ENCODE measurements around the gene BRICD5. TPM values are rescaled to one million over a fixed set of nuclear protein-coding genes. Genes with fewer than 3 reads are reported as not detected.

Gene BRICD5
- total and polyA plus RNA-seq, 2 of the 13 experiments (the other 11 are each of a cell fraction or from before 2014, with no cell fraction given), result 1.6 to 5.8 TPM

DNA sequence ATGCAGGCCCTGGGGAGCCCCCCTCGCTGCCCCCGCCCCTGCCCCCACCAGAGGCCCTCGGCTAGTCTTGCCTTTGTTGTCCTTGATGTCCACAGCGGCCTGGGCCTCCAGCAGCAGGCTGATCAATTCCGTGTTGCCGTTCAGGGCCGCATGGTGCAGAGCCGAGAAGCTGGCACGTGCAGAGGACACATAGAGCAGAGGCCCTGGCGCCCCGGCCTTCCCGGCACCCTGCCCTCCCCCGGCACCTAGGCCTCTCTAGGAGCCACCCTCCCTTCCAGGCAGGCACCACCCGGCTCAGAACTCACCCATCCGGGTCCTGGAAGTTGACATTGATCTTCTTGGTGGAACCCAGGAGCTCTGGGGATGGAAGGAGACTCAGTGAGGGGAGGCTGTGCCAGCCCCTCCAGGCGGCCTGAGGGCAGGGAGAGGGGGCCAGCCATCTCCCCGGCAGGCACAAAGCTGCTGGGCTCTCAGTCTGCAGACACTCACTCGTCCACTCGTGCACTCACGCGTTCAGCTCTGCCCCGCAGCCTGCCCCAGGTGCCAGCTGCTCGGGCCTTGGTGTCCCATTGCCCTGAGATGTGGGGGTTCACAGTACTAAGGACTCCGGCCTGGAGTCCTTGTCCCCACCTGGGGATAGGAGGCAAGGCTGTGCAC, 20.5 kb downstream of the BRICD5 start (continued):
- peak; percentile 50; the same call in 1 of the 2 replicates for TF ChIP-seq MTA1 (CRISPR knock-in tag; IDR thresholded peaks at IDR 0.05; ENCODE audit: borderline replicate concordance)
- TF ChIP-seq, protein P1, sequence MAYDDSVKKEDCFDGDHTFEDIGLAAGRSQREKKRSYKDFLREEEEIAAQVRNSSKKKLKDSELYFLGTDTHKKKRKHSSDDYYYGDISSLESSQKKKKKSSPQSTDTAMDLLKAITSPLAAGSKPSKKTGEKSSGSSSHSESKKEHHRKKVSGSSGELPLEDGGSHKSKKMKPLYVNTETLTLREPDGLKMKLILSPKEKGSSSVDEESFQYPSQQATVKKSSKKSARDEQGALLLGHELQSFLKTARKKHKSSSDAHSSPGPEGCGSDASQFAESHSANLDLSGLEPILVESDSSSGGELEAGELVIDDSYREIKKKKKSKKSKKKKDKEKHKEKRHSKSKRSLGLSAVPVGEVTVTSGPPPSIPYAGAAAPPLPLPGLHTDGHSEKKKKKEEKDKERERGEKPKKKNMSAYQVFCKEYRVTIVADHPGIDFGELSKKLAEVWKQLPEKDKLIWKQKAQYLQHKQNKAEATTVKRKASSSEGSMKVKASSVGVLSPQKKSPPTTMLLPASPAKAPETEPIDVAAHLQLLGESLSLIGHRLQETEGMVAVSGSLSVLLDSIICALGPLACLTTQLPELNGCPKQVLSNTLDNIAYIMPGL (CRISPR knock-in tag; IDR thresholded peaks at IDR 0.05; ENCODE audit: borderline replicate concordance in 1 of 2, low read depth in 1 of 2), result peak in 1 of 2 experiments; percentile 24; a peak in 1 of 4 replicates
- TF ChIP-seq MYC (CRISPR knock-in tag; IDR thresholded peaks at IDR 0.05; ENCODE audit: borderline replicate concordance), result peak; percentile 67; the same call in 1 of the 2 replicates
- peak; percentile 94 for TF ChIP-seq BHLHE40 (IDR thresholded peaks at IDR 0.05; ENCODE audit: low read length)
- peak; percentile 11 for TF ChIP-seq ZNF883 (CRISPR knock-in tag; IDR thresholded peaks at IDR 0.05; ENCODE audit: not compliant biosample characterization)
- no peak; the same call in 1 of the 2 replicates for TF ChIP-seq YEATS4 (CRISPR knock-in tag; IDR thresholded peaks at IDR 0.05; ENCODE audit: borderline replicate concordance)
- TF ChIP-seq ZKSCAN1 (IDR thresholded peaks at IDR 0.05; ENCODE audit: low read length), result no peak
- TF ChIP-seq, protein P2, sequence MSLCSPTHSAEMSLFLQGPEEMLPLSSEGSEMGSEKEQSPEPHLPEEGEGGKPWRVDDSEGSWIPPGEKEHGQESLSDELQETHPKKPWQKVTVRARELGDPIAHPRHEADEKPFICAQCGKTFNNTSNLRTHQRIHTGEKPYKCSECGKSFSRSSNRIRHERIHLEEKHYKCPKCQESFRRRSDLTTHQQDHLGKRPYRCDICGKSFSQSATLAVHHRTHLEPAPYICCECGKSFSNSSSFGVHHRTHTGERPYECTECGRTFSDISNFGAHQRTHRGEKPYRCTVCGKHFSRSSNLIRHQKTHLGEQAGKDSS (CRISPR knock-in tag; IDR thresholded peaks at IDR 0.05; ENCODE audit: borderline replicate concordance, low read depth), result peak; percentile 41; the same call in 1 of the 2 replicates
- no peak for TF ChIP-seq ZNF747 (CRISPR knock-in tag; IDR thresholded peaks at IDR 0.05; ENCODE audit: borderline replicate concordance)
- TF ChIP-seq FOXK2 (IDR thresholded peaks at IDR 0.05), result no peak
- TF ChIP-seq, protein P3, sequence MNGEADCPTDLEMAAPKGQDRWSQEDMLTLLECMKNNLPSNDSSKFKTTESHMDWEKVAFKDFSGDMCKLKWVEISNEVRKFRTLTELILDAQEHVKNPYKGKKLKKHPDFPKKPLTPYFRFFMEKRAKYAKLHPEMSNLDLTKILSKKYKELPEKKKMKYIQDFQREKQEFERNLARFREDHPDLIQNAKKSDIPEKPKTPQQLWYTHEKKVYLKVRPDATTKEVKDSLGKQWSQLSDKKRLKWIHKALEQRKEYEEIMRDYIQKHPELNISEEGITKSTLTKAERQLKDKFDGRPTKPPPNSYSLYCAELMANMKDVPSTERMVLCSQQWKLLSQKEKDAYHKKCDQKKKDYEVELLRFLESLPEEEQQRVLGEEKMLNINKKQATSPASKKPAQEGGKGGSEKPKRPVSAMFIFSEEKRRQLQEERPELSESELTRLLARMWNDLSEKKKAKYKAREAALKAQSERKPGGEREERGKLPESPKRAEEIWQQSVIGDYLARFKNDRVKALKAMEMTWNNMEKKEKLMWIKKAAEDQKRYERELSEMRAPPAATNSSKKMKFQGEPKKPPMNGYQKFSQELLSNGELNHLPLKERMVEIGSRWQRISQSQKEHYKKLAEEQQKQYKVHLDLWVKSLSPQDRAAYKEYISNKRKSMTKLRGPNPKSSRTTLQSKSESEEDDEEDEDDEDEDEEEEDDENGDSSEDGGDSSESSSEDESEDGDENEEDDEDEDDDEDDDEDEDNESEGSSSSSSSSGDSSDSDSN (CRISPR knock-in tag; IDR thresholded peaks at IDR 0.05), result peak; percentile 56; the same call in 1 of the 2 replicates
- TF ChIP-seq, protein P4, sequence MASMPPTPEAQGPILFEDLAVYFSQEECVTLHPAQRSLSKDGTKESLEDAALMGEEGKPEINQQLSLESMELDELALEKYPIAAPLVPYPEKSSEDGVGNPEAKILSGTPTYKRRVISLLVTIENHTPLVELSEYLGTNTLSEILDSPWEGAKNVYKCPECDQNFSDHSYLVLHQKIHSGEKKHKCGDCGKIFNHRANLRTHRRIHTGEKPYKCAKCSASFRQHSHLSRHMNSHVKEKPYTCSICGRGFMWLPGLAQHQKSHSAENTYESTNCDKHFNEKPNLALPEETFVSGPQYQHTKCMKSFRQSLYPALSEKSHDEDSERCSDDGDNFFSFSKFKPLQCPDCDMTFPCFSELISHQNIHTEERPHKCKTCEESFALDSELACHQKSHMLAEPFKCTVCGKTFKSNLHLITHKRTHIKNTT (CRISPR knock-in tag; IDR thresholded peaks at IDR 0.05), result no peak
- TF ChIP-seq, protein P5, sequence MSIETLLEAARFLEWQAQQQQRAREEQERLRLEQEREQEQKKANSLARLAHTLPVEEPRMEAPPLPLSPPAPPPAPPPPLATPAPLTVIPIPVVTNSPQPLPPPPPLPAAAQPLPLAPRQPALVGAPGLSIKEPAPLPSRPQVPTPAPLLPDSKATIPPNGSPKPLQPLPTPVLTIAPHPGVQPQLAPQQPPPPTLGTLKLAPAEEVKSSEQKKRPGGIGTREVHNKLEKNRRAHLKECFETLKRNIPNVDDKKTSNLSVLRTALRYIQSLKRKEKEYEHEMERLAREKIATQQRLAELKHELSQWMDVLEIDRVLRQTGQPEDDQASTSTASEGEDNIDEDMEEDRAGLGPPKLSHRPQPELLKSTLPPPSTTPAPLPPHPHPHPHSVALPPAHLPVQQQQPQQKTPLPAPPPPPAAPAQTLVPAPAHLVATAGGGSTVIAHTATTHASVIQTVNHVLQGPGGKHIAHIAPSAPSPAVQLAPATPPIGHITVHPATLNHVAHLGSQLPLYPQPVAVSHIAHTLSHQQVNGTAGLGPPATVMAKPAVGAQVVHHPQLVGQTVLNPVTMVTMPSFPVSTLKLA (IDR thresholded peaks at IDR 0.05), result 0 out of 2 replicates have a peak, but pooled peaks have one; percentile 18
- no peak for TF ChIP-seq ARNT2 (CRISPR knock-in tag; IDR thresholded peaks at IDR 0.05; ENCODE audit: low read depth)
- TF ChIP-seq HES4 (CRISPR knock-in tag; IDR thresholded peaks at IDR 0.05; ENCODE audit: borderline replicate concordance), result 0 out of 2 replicates have a peak, but pooled peaks have one; percentile 54
- TF ChIP-seq DMAP1 (CRISPR knock-in tag; IDR thresholded peaks at IDR 0.05), result peak; percentile 39; the same call in 1 of the 2 replicates
- 0 out of 2 replicates have a peak, but pooled peaks have one; percentile 50 for TF ChIP-seq TMF1 (CRISPR knock-in tag; IDR thresholded peaks at IDR 0.05; ENCODE audit: low read depth)
- TF ChIP-seq BORCS8-MEF2B (CRISPR knock-in tag; IDR thresholded peaks at IDR 0.05), result peak; percentile 80
- TF ChIP-seq, protein P6, sequence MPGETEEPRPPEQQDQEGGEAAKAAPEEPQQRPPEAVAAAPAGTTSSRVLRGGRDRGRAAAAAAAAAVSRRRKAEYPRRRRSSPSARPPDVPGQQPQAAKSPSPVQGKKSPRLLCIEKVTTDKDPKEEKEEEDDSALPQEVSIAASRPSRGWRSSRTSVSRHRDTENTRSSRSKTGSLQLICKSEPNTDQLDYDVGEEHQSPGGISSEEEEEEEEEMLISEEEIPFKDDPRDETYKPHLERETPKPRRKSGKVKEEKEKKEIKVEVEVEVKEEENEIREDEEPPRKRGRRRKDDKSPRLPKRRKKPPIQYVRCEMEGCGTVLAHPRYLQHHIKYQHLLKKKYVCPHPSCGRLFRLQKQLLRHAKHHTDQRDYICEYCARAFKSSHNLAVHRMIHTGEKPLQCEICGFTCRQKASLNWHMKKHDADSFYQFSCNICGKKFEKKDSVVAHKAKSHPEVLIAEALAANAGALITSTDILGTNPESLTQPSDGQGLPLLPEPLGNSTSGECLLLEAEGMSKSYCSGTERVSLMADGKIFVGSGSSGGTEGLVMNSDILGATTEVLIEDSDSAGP (CRISPR knock-in tag; IDR thresholded peaks at IDR 0.05; ENCODE audit: borderline replicate concordance), result 0 out of 2 replicates have a peak, but pooled peaks have one; percentile 33
